AG09309 (cell line): Measurements from ENCODE around the gene GRAMD4.

ENCODE experiments used
- DNase-seq: peaks from one replicate; pipeline ENCODE4 v3.0.0-alpha.2; 2010; ENCODE audit warnings: low read depth
- H3K4me3 ChIP-seq: 2 replicates; pipeline ENCODE4 v1.5.1; 2011; ENCODE audit warnings: mild to moderate bottlenecking, low read depth, low read length, moderate library complexity; ENCODE audit not compliant: control insufficient read depth
- TF ChIP-seq, protein P1 (sequence below): IDR thresholded peaks from 2 replicates; pipeline ENCODE4 v1.5.1; 2011; ENCODE audit warnings: mild to moderate bottlenecking, low read depth, low read length, inconsistent platforms; ENCODE audit not compliant: insufficient read depth, control insufficient read depth; ENCODE audit errors: missing control alignments

The GRAMD4 gene

DNA sequence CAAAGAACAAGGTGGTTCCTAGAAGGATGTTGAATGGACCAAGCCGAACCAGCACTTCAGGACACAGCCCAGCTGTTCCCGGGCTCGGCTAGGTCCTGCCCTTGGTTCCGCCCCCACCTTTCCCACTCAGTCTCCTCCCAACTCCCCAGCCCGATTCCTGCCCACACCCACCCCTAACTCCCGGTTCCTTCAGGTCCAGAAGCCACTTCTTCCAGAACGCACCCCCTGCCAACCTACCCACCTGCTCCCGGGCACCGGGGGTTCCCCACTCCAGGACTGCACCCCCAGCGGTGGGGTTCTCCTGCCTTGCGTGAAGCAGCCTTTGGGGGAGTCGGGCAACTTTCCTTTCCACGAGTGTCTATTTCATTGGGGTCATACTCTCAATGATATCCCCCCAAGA is 87.1 kb downstream of the GRAMD4 start:
- no peak overlapping the region for H3K4me3 ChIP-seq
- no peak for DNase-seq
- TF ChIP-seq, protein P1, sequence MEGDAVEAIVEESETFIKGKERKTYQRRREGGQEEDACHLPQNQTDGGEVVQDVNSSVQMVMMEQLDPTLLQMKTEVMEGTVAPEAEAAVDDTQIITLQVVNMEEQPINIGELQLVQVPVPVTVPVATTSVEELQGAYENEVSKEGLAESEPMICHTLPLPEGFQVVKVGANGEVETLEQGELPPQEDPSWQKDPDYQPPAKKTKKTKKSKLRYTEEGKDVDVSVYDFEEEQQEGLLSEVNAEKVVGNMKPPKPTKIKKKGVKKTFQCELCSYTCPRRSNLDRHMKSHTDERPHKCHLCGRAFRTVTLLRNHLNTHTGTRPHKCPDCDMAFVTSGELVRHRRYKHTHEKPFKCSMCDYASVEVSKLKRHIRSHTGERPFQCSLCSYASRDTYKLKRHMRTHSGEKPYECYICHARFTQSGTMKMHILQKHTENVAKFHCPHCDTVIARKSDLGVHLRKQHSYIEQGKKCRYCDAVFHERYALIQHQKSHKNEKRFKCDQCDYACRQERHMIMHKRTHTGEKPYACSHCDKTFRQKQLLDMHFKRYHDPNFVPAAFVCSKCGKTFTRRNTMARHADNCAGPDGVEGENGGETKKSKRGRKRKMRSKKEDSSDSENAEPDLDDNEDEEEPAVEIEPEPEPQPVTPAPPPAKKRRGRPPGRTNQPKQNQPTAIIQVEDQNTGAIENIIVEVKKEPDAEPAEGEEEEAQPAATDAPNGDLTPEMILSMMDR, result no peak

DNA sequence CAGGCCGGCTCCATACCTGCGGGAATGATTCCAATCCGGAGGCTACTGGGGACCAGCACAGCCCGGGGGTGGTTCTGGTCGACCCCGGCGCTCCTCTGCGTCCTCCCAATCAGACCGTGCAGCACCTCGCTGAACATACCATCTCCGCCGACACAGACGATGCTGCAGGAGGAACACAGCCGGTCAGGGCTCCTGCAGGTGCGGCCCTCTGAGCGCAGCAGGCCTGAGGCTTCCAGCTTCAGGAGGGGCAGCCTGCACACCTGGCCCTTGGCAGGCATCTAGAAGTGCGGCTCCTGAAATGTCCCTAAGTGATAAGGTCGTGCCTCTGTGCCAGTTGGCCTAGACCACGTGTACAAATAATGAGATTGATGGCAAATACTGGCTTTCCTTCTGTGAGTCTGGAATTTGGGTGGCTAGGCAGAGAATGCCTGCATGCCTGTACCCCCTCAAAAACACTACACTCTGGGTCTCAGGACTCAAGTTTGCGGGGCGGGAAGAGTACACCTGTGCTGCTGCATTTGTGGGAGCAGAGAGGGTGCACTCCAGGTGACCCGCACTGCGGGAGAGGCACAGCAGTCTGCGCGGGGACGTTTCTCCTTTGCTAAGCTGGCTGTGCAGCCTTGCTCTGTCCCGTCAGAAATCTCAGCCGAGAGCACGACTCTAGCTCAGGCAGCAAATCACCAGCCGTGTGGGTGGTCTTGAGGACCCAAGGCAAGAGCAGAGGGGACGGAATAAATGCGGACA is 87.8 kb downstream of the GRAMD4 start:
- TF ChIP-seq, protein P1, result no peak
- no peak for DNase-seq
- no peak overlapping the region for H3K4me3 ChIP-seq

DNA sequence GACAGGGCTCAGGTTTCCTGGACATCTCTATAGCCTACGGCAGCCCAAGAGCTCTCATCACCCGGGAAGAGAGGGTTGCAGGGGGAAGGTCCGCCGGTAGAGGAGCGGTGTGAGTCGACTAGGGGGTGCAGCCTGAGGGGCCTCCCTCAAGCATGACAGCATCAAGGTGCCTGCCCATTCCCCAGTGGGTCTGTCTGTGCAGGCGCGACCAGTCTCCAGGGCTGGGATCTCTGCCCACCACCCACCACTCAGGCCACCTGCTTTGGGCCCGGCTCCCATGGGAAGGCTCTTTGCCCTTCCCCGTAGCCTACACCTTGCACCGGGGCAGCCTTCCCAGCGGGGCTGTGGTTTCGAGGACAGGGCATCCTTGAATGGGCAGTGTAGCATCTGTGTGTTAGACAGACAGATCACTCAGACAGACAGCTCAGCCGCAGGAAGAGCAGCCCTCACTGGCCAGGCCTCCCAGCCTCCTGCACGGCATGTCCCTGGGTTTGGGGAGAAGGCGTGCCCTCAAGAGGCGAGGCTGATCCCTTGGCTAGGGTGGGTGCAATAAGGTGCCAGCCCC is 88.7 kb downstream of the GRAMD4 start:
- TF ChIP-seq, protein P1, result no peak
- DNase-seq, result no peak
- H3K4me3 ChIP-seq, result no peak overlapping the region

DNA sequence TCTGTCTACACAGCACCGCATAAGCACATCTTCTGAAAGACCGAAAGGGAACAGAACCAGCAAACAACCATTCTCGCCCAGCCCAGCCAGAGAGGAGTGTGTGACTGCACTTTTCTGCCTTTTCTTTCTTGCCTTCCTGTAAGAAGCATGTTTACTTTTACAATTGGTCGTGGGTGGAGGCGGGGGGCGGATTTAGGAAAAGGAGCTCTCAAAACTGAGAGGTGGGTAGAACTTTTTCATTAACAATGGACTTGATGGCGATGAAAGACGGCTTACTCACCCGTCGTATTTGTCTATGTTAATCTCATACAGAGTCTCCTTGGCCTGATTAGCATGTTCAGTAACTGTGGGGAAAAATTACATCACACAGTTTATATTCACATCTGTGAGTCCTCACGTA is 90.6 kb downstream of the GRAMD4 start:
- TF ChIP-seq, protein P1, result no peak
- DNase-seq, result no peak
- H3K4me3 ChIP-seq, result no peak overlapping the region

DNA sequence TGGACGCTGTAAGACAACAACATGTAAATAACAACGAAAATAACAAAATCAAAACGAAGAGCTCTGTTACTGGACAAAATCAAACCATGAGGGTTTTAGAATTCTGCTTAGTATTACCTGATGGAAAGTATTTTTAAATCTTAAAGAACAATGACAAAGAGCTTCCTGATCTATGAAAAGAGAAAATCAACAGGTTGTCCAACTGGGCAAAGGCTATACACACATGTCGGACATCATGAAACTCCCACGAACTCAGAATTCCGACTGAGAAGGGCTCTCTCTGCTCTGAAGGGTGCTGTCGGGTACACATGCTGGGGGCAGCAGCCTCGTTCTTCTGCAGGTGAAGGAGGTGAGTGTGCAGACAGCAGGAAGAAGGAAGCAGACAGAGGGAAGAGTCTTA is 92.1 kb downstream of the GRAMD4 start:
- no peak overlapping the region for H3K4me3 ChIP-seq
- TF ChIP-seq, protein P1, result no peak
- DNase-seq, result no peak

DNA sequence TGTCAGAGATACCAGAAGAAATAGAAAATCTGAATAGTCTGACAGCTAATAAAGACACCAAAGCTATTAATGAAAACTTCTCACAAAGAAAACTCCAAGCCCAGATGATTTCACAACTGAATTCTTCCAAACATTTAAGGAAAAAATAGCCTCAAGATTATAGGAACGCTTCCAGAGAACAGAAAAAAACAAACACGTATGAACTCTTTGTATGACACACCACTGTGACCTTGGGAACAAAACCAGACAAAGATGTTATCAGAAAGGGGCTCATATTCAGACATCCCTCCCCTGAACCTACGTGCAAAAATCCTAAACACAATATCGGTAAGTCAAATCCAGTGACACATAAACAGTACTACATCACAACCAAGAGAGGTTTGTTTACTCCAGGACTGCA is 94.4 kb downstream of the GRAMD4 start:
- H3K4me3 ChIP-seq, result no peak overlapping the region
- TF ChIP-seq, protein P1, result no peak

More for the DNA sequence above, 94.4 kb downstream of the GRAMD4 start:
- DNase-seq, result no peak
